ENCODE results near the gene ANKRD11.

ANKRD11 gene

DNA sequence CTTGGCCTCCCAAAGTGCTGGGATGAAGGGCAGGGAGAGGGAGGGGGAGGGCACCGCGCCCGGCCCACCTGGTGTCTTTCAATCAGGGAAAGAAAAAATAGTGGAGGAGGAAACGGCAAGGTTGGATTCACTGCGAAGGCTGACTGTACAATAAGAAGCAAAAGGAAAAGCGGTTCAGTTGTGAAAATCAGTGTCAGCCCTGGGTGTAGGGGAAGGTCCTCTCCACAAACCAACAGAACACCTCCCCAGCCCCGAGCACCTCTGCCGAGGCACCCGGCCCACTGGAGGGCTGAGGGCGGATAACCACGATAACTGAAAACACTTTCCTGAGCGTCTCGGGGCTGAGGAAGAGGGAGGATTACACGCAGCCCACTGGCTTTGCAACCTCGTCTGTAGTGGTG is 16.4 kb upstream of the ANKRD11 start:
- no peak for FAIRE-seq

- no peak for FAIRE-seq
Measured at GRCh38 chr16:89506113-89506504, 15.7 kb upstream of the ANKRD11 start.

- FAIRE-seq: no peak
Measured at GRCh38 chr16:89505204-89506112, 15.1 kb upstream of the ANKRD11 start.

GRCh38 chr16:89504091-89504490 is 13.7 kb upstream of the ANKRD11 start:
- FAIRE-seq: no peak

DNA sequence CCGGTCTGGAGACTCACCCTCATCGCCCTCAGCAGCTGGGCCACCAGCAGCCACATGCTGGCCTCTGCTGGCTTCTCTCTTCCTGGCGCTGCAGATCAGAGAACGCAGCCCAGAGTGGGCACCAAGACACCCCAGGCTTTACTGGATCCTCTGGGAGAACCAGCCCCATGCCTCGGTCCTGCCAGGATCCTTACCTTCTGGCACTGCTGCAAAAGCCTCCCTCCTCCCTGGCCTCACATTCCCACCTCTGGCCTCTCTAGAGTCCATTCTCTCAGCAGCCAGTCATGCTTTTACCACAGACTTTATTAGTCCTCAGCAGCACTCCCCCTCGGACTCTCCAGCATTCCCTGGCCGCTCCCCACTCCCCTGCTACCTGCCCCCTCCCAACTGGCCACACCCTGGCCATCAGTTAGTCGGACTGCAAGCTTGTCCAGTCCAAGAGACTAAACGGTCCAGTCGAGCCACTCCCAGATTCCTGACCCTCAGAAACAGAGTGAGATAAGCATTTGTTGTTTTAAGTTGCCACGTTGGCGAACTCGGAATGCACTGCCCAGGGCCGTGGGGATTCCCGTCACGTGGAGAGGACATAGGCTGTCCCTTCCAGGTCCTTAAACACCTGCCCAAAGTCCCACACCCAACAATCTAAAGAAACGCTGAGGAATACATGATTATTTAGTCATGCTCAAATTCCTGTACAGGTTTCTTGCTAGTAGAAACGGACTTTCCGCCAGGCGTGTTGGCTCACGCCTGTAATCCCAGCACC is 11.9 kb upstream of the ANKRD11 start:
- FAIRE-seq: no peak

DNA sequence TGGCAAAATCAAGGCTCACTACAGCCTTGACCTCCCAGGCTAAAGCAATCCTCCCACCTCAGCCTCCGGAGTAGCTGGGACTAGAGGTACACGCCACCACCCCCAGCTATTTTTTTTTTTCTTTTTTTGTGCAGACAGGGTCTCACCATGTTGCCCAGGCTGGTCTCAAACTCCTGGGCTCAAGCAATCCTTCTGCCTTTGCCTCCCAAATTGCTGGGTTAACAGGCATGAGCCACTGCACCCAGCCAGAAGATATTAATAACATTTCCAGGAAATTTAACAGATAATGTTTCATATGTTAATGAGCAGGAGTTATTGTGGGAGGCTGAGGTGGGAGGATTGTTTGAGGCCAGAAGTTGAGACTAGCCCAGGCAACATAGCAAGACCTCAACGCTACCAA is 9.4 kb upstream of the ANKRD11 start:
- no peak for FAIRE-seq

- no peak for FAIRE-seq
Measured at GRCh38 chr16:89498839-89499238, 8.5 kb upstream of the ANKRD11 start.

GRCh38 chr16:89495121-89495520 is 4.8 kb upstream of the ANKRD11 start:
- FAIRE-seq: no peak

GRCh38 chr16:89493776-89494175 is 3.4 kb upstream of the ANKRD11 start:
- FAIRE-seq: no peak

GRCh38 chr16:89491974-89492687 is 1.8 kb upstream of the ANKRD11 start:
- no peak for FAIRE-seq

DNA sequence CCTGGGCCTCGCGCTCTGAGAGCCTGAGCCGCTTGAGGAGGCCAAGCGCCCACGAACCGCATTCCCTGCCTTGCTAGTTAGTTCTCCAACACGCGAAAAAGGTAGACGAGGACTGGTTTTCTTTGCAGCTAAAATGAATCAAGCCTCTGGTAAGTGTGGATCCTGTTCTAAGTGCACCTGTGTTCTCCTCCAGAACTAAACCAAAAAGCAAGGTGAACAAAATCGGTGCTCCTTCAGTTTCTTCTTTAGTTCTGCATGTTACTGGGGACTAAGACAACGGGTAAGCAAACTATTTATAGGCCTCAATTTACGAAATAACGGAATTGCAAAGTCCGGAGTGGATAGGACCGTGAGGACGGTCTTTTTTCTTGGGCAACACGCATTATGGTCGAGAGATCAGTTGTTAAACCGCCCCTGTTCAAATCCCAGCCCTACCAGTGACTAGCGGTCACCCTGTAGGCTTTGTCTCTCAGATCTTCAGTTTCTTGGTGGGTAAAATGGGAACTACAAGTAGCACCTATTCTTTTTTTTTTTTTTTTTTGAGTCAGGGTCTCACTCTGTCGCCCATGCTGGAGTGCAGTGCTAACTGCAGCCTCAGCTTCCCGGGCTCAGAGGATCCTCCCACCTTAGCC is 993 bp upstream of the ANKRD11 start:
- no peak for FAIRE-seq

GRCh38 chr16:89489898-89490438 is 393 bp downstream of the ANKRD11 start:
- FAIRE-seq: no peak

- FAIRE-seq: no peak
Measured at GRCh38 chr16:89489040-89489897, 1.1 kb downstream of the ANKRD11 start.

DNA sequence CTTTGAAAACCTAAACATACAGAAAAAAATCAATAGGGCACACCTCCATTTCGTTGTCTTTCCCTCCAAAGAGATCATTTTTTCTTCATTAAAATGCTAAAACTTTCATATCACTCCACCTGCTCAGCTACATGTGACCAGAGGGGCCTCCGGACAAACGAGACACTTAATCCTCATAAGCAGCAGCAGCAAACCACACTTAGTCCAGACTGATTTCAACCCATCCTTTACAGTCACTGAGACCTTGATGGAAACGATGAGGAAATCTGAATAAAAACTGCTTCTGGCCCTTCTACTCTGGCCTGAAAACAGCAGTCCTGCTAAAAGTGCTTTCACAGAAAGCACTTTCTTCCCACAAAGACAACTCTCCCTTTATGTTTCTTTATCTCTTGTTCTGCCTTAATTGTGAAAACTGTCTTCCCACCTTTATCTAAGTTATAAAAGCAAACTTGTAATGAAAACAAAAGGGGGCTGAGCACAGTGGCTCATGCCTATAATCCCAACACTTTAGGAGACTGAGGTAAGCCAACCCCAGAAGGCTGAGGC is 4.6 kb downstream of the ANKRD11 start:
- FAIRE-seq: no peak

- no peak for FAIRE-seq
Measured at GRCh38 chr16:89484923-89485679, 5.3 kb downstream of the ANKRD11 start.

- no peak for FAIRE-seq
Measured at GRCh38 chr16:89484041-89484501, 6.3 kb downstream of the ANKRD11 start.

DNA sequence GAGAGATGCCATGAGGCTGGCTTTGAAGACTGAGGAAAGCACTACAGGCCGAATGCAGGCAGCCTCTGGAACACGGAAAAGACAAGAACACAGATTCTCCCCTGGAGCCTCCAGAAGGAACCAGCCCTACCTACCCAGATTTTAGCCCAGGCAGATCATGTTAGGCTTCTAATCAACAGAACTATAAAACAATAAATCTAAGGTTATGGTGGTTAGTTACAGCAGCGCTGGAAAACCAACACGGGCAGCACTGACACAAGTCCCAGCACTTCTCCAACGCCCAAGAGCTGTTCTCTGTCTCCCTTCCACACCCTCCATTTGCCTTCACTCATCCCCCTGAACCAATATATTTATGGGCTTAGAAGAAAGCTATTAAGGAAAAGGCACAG is 7.5 kb downstream of the ANKRD11 start:
- no peak for FAIRE-seq

DNA sequence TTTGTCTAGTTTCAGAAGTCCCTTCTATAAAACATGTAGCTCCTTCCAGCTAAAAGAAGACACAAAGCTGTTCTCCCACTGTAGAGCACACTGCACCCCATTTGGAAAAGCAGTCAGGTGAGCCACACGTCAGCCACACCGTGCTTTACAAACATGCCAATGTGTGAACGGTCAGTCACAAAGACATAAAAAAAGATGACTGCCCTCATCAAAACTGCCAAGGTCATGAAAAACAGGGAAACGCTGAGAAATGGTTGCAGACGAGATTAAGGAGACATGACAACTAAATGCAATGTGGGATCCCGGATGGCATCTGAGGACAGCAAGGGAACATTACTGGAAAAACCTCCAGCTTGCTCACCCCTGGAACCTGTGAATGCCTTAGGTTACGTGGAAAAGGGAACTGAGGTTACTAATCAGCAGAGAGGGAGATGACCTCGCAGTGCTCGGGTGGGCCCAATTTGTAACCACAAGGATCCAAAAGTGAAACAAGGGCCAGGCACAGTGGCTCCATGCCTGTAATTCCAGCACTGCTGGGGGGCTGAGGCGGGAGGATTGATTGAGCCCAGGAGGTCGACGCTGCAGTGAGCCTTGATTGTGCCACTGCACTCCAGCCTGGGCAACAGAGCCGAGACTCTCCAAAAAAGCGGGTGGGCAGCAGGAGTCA is 8.1 kb downstream of the ANKRD11 start:
- no peak for FAIRE-seq

DNA sequence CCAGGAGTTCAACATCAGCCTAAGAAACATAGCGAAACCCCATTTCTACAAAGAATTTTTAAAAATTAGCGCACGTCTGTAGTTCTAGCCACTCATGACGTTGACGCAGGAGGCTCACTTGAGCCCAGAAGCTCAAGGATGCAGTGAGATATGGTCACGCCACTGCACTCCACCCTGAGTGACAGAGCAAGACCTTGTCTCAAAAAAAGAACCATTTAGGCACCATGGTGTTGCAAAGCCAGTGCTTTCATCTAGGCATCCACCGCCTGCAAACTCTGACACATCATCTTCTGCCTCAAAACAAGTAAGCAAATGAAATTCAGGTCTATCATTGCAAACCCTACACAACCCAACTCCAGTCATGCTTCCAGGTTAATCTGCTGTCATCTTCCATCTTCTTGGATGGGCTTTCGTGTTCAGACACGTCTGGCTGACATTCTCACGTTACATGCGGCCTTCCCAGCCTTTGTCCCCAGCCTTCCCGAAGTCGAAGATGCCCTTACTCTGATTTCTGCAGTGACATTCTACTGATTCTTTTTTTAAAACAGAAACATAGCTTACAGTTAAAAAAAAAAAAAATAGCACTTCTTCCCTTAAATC is 8.9 kb downstream of the ANKRD11 start:
- FAIRE-seq: no peak

All from colon (tissue), 2 donors.